A204.1 (cell line): ENCODE data around the gene MYO18A.

Source experiments
- FAIRE-seq: peaks from 2 replicates; lab custom pipeline; 2012; peaks lifted over from hg19 to GRCh38; lab: Jason Lieb, UNC

The MYO18A gene

GRCh38 chr17:29125651-29126050 lies 54.5 kb downstream of the MYO18A start:
- no peak for FAIRE-seq

DNA sequence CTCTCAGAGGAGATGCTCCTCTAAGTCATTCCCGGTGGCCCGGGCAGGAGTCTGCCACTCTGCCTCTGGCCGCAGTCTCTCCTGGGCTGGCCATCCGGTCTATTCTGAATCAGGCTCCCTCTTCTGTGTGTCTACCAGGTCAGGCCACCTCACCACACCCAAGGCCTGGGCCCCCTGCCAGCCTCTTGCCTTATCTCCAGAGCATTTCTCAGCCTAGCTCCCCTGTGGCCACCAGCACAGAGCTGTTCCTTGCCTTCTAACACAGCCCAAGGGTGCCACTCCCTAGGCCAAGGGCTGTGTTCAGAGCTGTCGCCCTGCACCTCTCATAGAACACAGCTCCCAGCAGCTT lies 55.3 kb downstream of the MYO18A start:
- FAIRE-seq = no peak

GRCh38 chr17:29124135-29124924 lies 55.9 kb downstream of the MYO18A start:
- peak; percentile 70 for FAIRE-seq

DNA sequence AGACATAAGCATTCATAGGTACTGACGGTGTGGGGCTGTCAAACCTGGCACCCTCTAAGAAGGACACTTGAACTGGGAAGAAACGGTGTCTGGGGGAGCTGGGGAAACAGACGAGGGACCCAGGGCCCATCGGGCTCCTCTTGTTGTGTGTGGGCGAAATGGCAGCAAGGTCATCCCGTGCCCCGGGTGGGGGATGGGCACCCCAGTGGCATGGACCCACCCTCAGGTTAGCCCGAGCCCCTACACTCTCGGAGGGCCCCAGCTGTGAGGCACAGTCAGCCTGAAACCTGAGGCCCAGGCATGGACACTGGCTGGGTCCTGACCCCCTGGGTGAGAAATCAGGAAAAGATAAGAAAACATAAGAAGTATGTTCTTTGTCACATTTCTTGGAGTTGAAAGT lies 57.1 kb downstream of the MYO18A start:
- no peak for FAIRE-seq

- no peak for FAIRE-seq
Measured at GRCh38 chr17:29121442-29121841, 58.8 kb downstream of the MYO18A start.

GRCh38 chr17:29120433-29120832 lies 59.8 kb downstream of the MYO18A start:
- no peak for FAIRE-seq

- no peak for FAIRE-seq
Measured at GRCh38 chr17:29119265-29119664, 60.9 kb downstream of the MYO18A start.

DNA sequence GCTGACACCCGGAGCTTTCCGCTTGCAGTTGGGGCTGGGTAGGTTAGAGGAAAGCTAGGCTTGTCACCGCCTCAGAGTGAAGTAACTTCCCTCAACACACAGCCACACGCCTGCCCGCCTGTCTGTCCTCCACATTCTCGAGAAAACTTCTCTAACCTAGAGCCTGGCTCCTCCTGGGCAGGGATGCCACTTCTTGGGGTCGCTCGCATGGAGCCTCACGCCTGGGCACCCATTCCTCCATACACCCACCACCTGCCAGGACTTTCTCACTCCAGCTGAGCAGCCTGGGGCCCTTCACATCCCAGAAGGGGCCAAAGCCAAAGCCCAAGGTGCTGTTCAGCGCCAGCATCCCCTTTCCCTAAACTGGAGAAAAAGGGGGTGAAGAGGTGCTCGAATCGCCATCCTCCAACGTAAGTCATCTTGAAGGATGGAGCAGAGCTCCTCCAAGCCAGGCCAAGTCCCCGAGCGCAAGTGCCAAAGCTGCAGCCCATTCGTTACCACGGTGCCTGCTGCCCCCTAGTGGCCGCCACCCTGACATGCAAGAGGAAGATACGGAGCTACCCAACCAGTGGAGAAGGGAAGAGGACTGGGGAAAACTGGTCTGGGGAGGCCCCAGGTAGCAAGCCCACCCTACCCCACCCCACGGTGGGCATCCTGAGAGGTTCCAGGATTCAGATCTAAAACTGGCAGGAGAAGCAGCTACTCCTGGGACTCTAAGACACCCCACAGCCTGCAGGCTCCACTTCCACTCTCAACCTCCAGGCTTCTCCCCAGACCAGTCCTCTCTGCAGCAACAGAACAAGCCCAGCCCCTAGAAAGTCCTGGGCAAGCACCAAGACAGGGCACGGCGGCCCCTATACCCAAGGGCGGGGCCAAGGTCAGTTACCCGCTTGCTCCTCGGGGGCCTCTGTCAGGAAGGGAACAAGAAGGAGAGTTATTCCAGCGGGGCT lies 63.1 kb downstream of the MYO18A start:
- FAIRE-seq = no peak

- FAIRE-seq = no peak
Measured at GRCh38 chr17:29115961-29116803, 64.0 kb downstream of the MYO18A start.

- FAIRE-seq = no peak
Measured at GRCh38 chr17:29115435-29115834, 64.8 kb downstream of the MYO18A start.

GRCh38 chr17:29114141-29114540 lies 66.1 kb downstream of the MYO18A start:
- no peak for FAIRE-seq

DNA sequence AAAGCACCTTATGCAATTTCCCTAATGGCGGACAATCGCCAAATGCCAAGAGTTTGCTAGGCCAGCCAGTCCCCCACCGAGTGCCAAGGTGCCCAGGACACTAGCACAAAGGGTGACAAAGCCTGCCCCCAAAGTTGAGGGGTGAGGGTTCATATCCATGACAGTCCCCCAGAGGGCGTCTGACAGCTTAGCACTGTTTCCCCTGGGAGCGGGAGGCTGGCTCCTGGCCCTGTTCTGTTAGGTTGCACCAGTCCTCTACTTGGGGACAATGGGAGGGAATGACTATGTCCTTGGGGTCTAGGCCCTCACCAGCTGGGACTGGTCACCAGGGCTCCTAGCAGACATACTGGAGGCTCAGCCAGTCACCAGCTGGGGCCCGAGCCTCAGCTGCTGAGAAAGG lies 66.9 kb downstream of the MYO18A start:
- FAIRE-seq = no peak

DNA sequence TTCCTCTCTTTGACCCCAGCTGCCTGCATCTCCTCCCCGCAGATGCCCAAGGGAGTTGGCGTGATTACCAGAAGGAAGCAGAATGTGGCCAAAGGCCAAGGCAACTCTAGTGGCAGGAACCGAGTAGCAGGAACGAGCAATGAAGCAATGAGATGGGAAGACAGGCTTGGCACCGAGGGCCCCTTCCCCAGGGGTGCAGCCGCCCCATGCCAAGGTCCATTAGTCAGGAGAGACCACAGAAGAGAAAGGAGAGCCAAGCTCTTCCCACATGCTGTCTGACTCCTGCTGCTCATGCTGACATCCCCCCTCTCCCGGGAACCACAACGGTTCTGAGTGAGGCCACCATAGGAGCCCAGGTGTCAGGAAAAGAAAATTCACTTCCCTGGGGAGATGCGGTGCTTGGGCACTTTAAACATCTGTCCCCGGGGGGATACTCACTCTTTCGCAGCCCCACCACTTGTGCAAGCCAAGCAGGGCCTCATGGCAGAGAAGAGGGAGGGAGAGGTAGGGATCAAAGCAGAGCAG lies 67.4 kb downstream of the MYO18A start:
- no peak for FAIRE-seq

- FAIRE-seq = no peak
Measured at GRCh38 chr17:29111816-29112499, 68.2 kb downstream of the MYO18A start.

DNA sequence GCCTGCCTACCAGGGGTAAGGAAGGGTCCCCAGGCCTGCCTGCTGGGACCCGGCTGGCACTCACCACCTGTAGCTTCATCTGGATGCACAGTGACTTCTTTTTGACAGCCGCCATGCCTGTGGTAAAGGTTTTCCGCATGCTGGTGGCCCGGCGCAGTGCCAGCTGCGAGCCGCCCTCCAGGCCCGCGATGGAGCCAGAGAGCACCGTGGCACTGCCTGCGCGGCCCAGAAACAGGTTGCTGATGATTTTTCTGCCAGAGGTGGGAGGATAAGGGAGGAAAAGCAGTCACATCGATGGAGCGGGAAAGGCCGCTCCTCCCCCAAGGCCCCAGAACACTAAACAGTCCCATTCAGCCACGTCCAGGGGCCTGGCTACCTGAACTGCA lies 69.8 kb downstream of the MYO18A start:
- FAIRE-seq = no peak

- no peak for FAIRE-seq
Measured at GRCh38 chr17:29109477-29110371, 70.5 kb downstream of the MYO18A start.

- no peak for FAIRE-seq
Measured at GRCh38 chr17:29108823-29109476, 71.2 kb downstream of the MYO18A start.

- FAIRE-seq = no peak
Measured at GRCh38 chr17:29107933-29108822, 72.0 kb downstream of the MYO18A start.

DNA sequence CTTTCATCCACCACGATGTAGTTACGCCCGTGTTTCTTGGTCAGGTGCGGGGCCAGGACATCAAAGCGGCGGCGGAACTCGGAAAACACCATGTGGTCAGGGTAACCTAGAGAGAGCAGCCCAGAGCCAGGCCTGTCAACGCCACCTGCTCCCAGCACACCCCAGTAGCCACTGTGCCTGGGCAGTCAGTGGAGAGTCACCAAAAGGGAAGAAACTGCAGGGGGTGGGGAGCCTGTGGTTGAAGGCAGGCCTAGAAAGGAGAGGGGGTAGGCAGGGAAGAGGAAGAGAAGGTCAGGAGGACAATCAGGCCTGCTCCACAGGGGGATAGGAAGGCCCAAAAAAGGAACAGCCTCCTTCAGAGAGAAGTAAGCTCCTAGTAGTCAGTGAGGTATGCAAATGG lies 73.1 kb downstream of the MYO18A start:
- FAIRE-seq = no peak
